ENCODE results near the gene IFNA21. TPM values are rescaled to one million over a fixed set of nuclear protein-coding genes. Genes with fewer than 3 reads are reported as not detected.
A peak's percentile ranks its signal among the peaks of the same experiment; 100 is the strongest.

Gene IFNA21
- total and polyA plus RNA-seq, 2 donors (not counting 3 experiments of a cell fraction or from before 2014, with no cell fraction given): not detected

DNA sequence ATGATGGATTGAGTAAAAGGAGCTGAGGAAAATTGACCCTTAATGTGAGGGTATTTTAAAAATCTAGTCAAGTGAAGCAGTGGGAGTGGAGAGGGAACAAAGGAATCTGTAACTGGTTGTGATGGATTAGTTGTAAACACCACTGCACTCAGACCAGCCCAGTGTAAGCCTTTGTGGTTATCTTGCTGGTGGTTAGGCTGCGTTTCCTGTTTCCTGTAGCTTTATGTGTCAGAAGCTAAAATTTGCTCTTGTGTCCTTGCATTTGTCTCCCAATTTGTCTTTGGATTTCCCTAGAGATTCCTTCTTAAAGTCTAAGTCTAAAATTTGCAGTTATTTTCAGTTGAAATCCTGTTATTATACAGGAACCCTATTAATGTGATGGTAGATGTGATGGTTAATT, 6.3 kb downstream of the IFNA21 start:
- no peaks in the 10 kb centered on the region for H3K9me3 ChIP-seq (replicated peaks; ENCODE audit: control insufficient read depth, insufficient read depth, low read length)
- no peak overlapping the region for H2AFZ ChIP-seq (ENCODE audit: low read depth, low read length)
- FAIRE-seq (no peak), DNase-seq (ENCODE audit: low read depth, low spot score) (peak; percentile 18)
- H3K9me1 ChIP-seq (replicated peaks; ENCODE audit: control insufficient read depth, extremely low read depth, insufficient read depth, low read length): no peaks in the 10 kb centered on the region
- dilution Hi-C loops (cut with MboI; ENCODE audit: extremely low pct_ligation_motif_present, low sequenced_read_pairs) (no loop called here), intact Hi-C loops (cut with micrococcal nuclease) (no loop called here)
- POLR2A ChIA-PET: no interaction called here
- H3K4me2 ChIP-seq (ENCODE audit: insufficient read depth, low read length): peak overlapping the region; percentile 2
- no peaks in the 10 kb centered on the region for H3K36me3 ChIP-seq (ENCODE audit: control insufficient read depth in 2 of 2, extremely low read depth in 1 of 2, insufficient read depth in 2 of 2, low read length in 2 of 2)
- no peak overlapping the region for H3K4me3 ChIP-seq (replicated peaks in 1 of 3; ENCODE audit: insufficient read depth in 1 of 3, low read depth in 1 of 3, low read length in 3 of 3)
- no peaks in the 10 kb centered on the region for H4K20me1 ChIP-seq (replicated peaks; ENCODE audit: control insufficient read depth, extremely low read depth, insufficient read depth, low read length)
- CTCF ChIA-PET: interaction anchor here (0.6 to 1.7 kb wide), 3 partner anchors 23 to 236 kb away, joined by 3 to 5 read pairs (median 3); no protein-coding TSS in a partner anchor
- no peak overlapping the region for H3K9ac ChIP-seq (replicated peaks; ENCODE audit: extremely low read depth, insufficient read depth, low read length)
- peaks cover 5% of the 10 kb centered on the region for H3K4me1 ChIP-seq (ENCODE audit: control insufficient read depth, extremely low read depth, insufficient read depth, low read length)
- peaks cover 0 to 4% of the 10 kb centered on the region in 2 experiments for H3K27me3 ChIP-seq (ENCODE audit: control insufficient read depth in 2 of 2, insufficient read depth in 2 of 2, low read length in 2 of 2)
- TF ChIP-seq JUN (IDR thresholded peaks at IDR 0.05; ENCODE audit: borderline replicate concordance, insufficient read depth, insufficient read length, low read depth) (peak; percentile 33), MYC (IDR thresholded peaks at IDR 0.05; ENCODE audit: low read depth, low read length) (no peak), EZH2 (IDR thresholded peaks at IDR 0.05; ENCODE audit: borderline replicate concordance, low read depth, low read length, severe bottlenecking) (no peak), POLR2AphosphoS5 (IDR thresholded peaks at IDR 0.05; ENCODE audit: insufficient read depth, low read depth, low read length) (no peak), POLR2A (IDR thresholded peaks at IDR 0.05; ENCODE audit: low read depth, low read length) (no peak), GATA2 (IDR thresholded peaks at IDR 0.05; ENCODE audit: insufficient read depth, insufficient read length, low read depth, low read length) (no peak), FOS (IDR thresholded peaks at IDR 0.05; ENCODE audit: borderline replicate concordance, insufficient read depth, low read length) (peak; percentile 12)
- TF ChIP-seq, protein P1, sequence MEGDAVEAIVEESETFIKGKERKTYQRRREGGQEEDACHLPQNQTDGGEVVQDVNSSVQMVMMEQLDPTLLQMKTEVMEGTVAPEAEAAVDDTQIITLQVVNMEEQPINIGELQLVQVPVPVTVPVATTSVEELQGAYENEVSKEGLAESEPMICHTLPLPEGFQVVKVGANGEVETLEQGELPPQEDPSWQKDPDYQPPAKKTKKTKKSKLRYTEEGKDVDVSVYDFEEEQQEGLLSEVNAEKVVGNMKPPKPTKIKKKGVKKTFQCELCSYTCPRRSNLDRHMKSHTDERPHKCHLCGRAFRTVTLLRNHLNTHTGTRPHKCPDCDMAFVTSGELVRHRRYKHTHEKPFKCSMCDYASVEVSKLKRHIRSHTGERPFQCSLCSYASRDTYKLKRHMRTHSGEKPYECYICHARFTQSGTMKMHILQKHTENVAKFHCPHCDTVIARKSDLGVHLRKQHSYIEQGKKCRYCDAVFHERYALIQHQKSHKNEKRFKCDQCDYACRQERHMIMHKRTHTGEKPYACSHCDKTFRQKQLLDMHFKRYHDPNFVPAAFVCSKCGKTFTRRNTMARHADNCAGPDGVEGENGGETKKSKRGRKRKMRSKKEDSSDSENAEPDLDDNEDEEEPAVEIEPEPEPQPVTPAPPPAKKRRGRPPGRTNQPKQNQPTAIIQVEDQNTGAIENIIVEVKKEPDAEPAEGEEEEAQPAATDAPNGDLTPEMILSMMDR (IDR thresholded peaks at IDR 0.05; ENCODE audit: extremely low read depth in 1 of 2, insufficient read depth in 1 of 2, low read depth in 1 of 2, low read length in 2 of 2): no peak
- no peaks in the 10 kb centered on the region for H3K79me2 ChIP-seq (ENCODE audit: control insufficient read depth, insufficient read depth, low read length)
- H3K27ac ChIP-seq (ENCODE audit: insufficient read depth, low read depth, low read length): no peak overlapping the region
- BruUV-seq (replicated peaks): no TSS peak

Data from endothelial cell of umbilical vein (primary cell).